Lung microvascular endothelial cell (primary cell): ENCODE data around the gene ELF1. TPM values are rescaled to one million over a fixed set of nuclear protein-coding genes. Genes with fewer than 3 reads are reported as not detected.
A peak's percentile ranks its signal among the peaks of the same experiment; 100 is the strongest.

Source experiments
- DNase-seq, 2 donors: peaks; one replicate each; pipeline versions ENCODE4 v3.0.0 to v3.0.0-alpha.2; 2010; ENCODE audit warnings: low read depth in 2 of 2
- total RNA-seq: library from RNA; depleted of rRNA; stranded (reverse); fragments of >200 nt; gene quantifications from 2 replicates; pipeline ENCODE4 v1.2.1, GENCODE V29; 2014

Gene ELF1
- total RNA-seq, 1 donor from 2014 or later: 80.8 TPM

- no peak for DNase-seq
These were observed 12.0 kb downstream of the ELF1 start for GRCh38 chr13:41006978-41007743.

- DNase-seq: no peak
These were observed 12.8 kb downstream of the ELF1 start for GRCh38 chr13:41006306-41006705.

- DNase-seq: no peak
These were observed 13.4 kb downstream of the ELF1 start for GRCh38 chr13:41005704-41006103.

DNA sequence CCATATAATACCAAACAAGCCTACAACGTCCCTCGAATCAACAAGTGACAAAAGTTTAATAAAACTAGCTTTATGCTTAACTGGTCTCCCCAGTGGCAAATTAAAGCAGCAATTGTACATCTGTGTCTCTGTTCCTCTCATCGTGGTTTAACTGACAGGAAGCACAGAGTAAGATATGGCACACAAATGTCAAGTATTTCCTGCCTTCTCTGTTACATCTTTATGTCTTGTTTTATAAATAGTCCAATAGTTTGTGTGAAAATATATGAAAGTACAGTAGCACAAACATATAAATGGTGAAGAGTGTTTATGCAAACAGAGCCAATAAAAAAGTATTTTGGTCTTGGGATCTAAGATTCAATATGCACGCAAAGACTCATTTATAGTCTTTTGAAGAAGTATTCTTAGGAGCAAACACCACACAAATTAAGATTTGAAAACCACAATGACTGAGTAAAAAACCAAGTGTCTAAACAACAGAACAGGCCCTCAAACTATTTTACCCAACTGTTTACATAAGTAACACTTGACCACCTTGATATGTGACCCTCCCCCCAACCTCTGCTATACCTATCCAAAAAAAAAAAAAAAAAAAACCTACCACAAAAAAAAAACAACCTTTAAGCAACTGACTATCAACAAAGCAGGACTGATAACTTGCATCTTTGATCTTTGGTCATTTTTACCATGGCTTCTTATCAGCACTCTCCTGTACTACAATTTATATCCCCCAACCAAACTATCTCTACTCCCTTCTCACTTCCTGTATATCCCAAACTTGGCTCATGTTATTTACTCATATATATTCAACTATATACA lies 14.0 kb downstream of the ELF1 start:
- DNase-seq: peak; percentile 31 to 62

- DNase-seq: no peak
These were observed 16.5 kb downstream of the ELF1 start for GRCh38 chr13:41002606-41003005.

- no peak for DNase-seq
These were observed 17.4 kb downstream of the ELF1 start for GRCh38 chr13:41001695-41002094.

DNA sequence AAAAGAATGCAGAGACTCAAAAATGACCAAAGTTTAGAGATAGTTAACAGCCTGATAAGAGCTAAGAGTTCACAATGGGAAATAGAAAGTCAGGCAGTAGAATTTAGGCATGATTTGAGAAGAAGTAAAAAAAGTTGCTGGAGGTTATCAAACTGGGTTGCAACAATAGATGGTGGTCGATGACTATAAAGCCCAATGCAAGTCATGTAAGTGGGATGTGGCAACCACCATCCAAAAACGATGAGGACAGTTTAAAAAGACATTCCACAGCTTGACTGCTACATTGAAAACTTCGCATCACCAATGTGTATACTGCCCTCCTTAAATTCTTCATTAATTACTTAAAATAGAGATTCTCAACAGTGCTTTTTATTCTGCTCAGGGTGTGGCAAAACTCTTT lies 19.7 kb downstream of the ELF1 start:
- DNase-seq: no peak

GRCh38 chr13:40996426-40997092 lies 22.6 kb downstream of the ELF1 start:
- DNase-seq: no peak

DNA sequence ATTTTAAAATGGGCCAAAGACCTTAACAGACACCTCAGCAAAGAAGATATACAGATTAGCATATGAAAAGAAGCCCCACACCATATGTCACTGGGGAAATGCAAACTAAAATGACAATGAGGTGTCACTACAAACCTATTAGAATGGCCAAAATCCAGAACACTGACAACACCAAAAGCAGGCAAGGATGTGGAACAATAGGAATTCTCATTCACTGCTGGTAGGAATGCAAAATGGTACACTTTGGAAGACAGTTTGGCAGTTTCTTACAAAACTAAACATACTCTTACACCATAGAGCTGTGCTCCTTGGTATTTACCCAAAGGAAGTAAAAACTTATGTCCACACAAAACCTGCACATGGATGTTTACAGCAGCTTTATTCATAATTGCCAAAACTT lies 23.1 kb downstream of the ELF1 start:
- DNase-seq: no peak

DNA sequence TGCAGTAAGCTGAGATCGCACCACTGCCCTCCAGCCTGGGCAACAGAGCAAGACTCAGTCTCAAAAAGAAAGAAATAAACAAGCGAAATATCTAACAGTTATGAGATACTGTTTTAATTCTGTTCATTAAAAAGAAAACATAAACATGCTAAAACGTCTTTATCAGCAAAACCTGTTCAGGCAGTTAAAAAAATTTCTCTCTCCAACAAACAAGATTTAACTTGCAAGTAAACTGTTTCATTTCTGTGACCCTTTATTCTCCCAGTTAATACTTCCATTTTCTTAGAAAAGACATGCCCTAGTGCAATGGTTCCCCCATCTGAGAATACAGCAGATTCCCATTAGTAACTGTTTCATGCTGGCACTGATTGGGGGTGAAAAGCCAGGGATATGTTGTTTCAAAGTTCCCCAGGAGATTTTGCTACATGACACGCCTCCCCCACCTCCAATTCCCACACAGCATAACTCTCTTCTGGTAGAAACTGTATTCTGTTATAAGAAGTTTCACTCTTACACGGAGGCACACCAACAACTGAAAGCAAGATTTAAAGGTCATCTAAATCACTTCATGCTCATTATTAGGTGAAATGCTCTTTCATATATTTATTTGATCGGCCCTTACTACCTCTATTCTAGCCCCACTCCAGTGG lies 24.4 kb downstream of the ELF1 start:
- no peak for DNase-seq

- no peak for DNase-seq
These were observed 25.1 kb downstream of the ELF1 start for GRCh38 chr13:40993987-40994386.

DNA sequence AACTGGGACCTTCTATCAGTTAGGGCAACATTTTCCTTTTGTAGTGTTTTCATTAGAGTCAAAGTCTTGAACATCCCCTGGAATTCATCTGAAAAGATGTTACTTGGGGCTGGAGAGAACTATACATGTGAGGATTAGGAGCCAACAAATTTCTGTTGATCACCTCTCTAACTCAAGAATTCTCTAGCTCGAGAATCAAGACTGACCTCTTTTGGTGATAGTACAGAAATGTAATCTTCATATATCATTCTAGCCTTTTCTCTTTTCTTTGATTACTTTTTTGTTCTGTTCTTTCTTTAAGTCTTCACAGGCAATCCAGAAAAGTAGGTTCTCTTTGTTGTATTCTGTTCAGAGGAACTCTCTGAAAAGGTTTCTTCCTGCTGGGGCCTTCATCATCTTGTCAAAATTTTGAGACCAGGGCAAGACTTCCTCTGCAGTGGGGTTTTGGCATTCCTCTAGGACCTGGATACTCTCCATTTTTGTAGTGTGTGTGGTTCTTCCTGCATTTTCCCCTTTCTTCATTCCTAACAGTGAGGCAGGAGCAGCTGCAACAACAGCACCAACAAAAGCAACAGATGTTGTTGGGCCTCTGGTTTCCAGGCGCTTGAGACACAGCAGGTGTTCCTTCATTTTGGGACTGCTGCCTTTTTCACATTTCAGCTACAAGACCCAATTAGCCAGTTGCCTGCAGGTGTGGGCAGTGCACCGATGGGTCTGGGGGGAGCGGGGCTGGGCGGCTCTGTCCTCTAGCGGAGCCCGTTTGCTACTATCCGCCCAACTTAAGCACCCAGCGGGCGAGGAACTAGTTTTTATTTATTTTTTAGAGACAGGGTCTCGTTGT lies 26.2 kb downstream of the ELF1 start:
- DNase-seq: no peak

DNA sequence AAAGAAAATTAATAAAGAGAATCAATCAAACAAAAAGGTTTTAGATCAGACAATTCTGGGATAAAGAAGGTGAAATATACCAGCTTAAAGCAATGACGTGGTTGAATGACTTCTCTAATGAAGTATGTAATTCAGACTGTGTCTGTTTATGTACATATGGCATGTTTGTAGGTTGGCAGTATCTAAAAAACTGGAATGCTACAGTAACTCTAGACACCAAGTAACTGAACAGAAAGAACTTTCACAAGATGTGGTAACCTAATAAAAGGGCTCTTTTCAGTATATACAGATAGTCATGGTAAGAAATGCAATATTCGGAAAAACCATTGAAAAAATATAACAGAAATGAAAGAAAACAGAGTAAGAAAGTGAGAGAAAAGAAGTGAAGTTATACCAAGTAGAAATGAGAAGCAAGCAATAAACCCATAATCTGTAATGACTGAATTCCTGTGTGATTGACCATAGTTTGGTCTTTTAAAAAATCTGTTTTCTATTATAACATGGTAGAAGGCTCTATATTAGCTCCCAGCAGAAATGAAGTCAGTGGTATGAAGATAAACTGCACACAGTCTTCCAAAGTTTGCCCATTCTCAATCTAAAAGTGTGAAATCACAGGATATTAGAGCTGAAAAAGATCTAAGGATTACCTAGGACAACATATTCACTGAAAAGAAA lies 31.4 kb downstream of the ELF1 start:
- no peak for DNase-seq

DNA sequence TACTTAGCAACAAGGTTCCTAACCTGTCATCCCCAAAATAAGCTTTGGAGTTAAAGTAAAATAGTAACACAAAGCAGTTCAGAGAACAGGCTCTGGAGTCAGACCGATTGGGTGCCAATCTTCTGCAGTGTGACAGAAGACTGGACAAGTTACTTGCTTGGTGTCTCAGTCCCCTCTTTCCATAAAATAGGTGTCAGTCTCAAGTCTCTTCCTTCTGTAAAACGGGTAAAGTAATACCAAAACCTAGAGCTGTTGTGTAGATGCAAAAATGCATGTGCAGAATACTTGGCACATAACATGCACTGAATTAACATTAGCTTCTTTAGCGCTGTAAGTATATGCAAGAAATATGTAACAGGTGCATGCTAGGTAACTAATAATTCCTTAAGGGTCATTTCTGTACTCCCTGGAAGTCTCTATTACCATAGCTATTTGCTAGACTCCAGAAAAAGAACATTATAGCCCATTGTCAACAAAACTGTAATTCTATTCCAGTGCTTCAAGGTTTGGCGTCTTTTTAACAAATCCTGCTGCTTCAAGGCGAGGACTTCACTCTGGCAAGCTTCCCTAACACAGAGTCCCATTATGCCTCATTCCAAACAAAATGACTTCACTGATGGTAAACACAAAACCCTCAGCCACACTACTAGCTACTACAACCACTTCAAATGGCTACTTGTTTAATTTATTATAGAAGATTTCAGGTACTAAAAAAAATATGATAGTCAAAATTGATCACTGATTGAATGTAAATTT lies 32.8 kb downstream of the ELF1 start:
- peak in 1 of 2 donors; percentile 31 for DNase-seq

GRCh38 chr13:40985381-40986100 lies 33.6 kb downstream of the ELF1 start:
- DNase-seq: no peak

DNA sequence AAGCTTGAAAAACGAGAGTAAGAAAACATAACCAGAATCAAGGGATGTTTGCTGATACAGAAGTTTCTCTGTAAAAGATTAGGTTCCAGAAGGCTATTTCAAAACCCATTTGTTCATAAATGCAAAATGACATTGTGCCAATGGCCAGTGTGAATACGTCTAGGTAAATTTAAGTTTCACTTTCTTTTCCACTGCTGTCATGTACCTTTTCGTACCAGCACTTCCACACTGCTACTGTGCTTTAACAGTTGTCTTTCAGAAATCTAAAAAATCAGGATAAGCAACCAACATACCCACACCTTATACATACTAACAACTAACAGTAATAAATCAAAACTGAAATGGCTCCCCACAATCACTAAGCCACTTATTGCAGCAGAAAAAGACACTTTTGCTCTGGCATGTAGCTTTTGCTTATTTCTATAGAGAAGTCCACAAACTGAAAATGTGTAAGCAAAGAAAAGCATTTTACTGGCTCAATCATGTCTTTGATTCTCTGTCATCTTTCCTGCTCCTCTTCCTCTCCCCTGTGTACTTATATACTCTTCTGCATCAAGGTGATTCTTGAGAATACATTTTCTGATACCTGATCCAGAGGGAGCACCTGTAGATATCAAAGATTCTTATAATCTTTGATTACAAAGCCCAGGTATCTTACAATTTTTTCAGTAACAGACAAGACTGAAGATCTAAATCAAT lies 34.3 kb downstream of the ELF1 start:
- peak; percentile 63 to 84 for DNase-seq

DNA sequence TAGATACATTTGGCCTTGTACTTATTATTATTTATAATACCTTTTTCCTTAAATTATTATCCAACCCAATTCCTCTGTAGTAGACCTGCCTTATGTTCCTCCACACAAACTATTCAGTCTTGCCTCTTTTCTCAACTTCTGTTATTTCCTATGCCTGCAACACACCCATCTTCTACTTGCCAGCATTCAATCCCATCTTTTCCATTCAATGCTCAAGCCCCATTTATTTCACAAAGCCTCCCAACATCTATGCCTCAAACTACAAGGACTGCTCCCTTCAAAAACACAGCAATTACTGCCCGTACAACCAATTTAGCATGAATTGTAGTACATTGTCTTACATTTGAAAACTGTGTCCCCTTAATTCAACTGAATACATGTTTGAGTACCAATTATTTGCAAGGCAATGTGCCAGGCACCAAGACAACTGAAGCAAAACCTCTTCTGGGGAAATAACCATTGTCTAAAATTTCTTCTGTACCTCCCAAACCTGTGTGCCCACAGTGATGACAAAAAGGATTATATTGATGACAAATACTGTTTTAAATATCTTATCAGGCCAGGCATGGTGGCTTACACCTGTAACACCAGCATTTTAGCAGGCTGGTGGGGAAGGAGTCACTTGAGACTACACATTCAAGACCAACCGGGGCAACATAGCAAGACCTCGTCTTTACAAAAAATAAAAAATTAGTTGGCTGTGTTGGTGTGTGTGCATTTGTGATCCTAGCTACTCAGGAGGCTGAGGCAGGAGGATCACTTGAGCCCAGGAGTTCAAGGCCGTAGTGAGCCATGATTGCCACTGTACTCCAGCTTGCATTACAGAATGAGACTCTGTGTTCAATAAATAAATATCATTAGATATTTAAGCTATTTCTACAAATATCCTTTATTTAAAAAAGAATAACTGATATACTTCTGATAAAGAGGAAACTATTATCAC lies 35.1 kb downstream of the ELF1 start:
- peak in 1 of 2 donors; percentile 40 for DNase-seq
